ENCODE measurements around the gene NUDT16L1.

The NUDT16L1 gene

DNA sequence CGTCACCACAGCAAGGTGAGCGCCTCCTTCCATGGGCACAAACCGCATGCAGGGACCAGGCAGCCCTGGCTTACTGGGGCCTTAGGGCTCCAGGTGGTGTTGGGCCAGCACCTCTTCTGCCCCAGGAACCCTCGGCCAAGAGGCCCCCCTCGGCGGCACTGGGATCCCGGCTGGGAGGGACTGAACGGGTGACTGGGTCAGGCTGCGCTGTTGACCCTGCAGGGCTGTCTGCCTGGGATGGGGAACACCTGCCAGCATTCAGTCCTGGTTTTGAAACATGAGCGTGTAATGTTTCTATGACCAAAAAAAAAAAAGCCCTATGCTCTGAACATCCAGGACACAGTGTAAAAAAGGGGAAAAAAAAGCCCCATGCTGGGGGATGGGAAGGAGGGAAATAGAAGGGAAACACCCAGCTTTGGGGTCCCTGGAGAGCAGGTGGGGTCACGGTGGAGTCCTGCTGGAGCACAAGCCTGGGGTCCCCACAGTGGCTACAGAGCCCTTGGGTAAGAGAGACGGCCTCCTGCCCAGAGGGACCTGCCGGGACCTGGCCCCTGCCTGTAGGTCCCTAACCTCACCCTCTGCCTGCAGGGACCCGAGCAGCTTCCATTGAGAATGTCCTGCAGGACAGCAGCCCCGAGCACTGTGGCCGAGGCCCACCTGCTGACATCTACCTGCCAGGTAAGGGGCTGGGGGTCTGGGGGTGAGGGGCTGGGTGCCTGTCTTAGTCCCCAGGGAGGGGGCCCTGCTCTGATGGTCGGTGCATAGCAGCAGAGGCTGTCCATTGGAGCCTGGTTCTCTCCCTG, 9.9 kb upstream of the NUDT16L1 start:
- no peak for DNase-seq (ENCODE audit: low spot score)

DNA sequence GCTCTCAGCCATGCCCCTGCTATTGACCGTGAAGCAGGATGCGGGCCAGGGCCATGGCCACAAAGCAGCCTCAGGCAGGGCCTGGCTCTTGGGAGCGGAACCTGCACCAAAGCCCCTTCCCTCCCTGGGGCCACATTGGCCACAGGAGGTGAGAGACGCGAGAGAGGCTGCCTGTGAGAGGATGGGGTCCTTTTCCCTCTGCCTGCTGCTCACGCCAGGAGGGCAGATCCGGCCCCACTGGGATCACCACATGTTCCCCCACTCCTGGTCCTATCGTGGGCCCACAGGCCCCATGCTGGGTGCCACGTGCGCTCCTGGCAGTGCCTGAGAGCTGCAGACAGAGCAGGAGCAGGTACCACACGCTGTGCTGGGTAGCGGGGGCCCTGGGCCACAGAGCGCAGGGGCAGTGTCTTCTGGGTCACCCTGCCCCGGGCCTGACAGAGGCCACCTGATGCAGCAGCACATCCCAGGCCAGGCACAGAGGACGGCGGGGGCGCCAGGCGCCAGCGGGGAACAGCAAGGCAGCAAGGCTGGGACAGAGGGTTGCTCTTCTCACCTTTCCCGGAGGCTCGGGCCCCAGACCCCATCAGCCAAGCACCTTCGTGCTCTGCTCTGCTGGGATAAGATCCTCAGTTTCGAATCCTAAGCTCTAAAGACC, 9.2 kb upstream of the NUDT16L1 start:
- DNase-seq (ENCODE audit: low spot score): no peak

DNA sequence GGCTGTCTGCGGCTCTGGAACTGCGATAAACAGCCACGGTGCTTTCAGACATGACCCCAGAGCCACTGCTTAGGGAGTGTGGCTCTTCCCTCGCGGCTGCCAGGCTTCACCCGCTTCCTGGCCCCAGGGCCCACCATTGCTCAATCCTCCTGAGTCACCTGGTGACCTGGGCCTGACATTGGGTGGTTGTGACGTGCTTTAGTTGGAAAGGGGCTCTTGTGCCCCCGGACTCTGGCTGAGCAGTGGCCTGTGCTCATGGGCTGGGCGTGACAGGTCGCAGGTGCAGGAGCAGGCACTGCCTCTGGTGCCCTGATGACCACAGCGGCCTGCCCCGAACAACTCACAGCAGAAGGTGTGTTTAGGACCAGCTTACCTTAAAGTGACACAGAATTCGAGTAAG, 8.6 kb upstream of the NUDT16L1 start:
- DNase-seq (ENCODE audit: low spot score): no peak

DNA sequence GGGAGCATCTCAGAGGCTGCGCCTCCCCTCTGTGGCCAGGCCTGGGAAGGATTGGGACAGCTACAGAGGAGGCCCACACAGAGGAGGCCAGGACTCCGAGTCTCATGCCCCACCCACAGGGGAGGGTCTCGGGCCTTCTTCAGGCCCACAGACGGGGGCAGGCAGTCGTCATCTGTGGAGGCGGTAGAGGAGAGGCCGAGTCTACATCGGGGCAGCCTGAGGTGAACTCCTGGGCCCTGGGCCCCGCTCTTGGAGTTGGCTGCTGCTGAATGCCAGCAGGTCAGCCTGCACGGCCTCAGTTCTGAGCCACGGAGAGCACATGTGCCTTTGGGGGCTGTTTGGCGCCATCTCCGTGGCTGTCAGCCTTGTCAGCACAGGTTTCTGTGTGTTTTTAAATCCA, 8.1 kb upstream of the NUDT16L1 start:
- DNase-seq (ENCODE audit: low spot score): no peak

DNA sequence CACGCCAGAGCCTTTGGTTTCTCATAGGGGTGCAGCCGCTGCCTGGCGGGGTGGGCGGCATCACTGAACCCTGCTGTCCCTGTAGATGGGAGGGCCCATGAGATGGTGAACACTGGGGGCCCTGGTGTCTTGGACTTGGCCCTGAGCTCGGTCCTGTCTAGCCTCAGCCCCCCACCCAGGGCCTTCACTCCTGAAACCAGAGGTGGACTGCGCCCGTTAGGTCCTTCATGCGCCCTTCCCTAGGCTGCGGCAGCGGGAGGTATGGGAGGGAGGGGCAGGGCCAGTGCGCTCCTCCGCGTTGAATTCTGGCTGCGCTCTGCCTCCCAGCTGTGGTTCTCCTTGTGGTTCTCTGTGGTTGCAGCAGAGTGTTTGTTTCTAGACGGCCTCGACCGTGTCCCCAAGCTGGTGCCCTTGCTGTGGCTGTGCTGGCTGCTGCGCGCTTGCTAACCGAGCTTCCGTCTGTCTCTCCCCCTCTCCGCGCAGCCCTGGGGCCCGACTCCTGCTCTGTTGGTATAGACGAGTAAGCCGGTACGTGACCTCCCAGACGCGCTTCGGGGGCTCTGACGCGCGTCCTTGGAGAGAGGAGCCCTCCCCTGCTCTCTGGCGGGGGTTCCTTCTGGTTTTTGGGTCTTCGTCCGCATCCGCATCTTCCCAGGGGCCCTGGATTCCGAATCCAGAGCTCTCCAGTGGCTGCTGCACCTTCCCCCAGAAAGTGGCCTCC, 7.4 kb upstream of the NUDT16L1 start:
- no peak for DNase-seq (ENCODE audit: low spot score)

DNA sequence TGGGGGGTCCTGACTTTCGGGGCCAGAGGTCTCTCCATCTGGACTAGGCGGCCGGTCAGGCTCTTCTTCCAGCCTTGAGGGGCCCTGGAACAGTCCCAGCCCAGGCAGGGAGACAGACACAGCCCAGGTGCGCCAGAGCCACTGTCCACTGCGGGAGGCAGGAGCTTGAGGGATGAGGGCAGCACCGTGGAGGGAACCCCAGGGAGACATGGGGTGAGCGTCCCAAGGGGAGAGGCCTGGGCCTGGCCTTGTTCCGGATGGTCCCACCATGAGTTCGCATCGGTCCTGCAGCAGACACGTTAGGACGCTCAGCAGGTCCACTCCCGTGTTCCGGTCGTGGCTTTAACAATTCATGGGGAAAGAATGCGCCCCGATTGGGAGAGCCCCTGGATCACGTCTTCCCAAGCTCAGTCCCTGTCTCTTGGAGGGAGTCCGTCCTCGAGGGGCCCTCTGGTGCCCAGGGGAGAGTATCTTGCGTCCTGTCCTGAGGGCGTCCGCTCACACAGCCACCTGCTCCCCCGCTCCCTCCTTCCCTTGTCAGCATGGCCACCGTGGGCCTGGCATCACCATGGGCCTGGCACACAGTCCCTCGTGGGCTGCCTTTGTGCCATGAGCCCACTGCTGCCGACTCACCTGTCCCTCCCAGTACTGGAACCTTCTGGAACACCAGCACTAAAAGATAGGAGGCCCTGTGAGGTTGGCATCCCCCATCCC, 6.7 kb upstream of the NUDT16L1 start:
- DNase-seq (ENCODE audit: low spot score): no peak

DNA sequence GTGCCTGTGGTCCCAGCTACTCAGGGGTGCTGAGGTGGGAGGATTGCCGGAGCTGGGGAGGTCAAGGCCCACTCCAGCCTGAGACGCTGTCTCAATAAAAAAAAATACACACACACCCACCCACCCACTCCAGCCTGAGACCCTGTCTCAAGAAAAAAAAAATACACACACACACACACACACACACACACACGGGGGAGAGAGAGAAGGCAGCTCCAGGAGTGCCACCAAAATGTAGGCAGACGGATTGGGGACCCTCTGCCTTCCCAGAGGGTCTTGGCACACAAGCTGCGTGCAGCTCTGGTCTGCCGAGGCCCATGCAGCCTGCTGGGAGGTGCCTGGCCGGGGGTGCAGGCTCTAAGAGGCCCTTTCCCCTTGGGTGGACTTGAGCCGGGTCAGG, 5.9 kb upstream of the NUDT16L1 start:
- DNase-seq (ENCODE audit: low spot score): no peak

DNA sequence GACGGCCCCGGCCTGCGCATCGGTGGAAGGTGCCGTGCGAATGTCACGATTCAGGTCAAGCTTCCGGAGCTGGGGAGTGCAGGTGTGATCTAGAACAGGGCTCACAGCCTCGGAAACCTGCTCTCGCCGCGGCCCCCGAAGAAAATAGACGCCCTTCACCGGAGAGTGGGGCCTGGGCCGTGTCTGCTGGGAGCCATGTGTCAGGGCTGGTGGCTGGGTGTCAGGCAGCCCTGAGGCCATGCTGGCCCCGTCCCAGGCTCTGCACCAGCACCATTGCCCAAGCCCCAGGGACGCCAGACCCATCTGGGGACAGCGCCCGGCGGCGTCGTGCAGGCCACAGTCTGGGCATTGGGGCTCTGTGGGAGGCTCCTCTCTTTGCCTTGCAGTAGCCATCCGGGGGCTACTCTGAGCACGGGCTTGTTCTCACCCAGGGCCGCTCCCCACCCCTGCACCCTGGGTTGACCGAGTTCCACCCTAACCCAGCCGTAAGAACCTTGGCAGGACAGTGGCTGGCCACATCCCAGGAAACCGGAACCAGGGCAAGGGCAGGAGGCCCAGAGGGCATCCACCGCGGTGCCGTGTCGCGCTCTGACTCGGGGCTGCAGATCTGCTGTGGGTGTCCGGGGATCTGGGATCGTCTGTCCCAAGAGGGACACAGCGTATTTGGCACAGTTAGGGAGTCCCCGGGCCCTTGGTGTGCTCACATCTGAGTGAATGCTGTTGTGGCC, 5.3 kb upstream of the NUDT16L1 start:
- no peak for DNase-seq (ENCODE audit: low spot score)

DNA sequence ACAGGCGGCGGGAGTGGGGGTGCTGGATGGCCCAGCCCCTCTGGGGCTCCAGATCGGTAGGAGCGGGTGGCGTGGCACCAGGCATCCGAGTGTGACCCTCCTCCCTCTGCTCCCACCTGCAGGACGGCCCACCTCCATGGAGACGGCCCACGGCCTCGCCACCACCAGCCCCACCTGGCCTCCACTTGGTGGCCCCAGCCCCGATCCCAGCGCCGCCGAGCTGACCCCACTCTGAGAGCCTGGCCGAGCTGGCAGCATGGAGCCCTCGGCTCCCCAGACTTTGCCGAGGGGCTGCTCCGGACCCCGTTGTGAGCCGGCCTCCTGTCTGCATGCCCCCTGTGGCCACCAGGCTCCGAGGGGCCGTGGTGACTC, 4.7 kb upstream of the NUDT16L1 start:
- DNase-seq (ENCODE audit: low spot score): no peak

DNA sequence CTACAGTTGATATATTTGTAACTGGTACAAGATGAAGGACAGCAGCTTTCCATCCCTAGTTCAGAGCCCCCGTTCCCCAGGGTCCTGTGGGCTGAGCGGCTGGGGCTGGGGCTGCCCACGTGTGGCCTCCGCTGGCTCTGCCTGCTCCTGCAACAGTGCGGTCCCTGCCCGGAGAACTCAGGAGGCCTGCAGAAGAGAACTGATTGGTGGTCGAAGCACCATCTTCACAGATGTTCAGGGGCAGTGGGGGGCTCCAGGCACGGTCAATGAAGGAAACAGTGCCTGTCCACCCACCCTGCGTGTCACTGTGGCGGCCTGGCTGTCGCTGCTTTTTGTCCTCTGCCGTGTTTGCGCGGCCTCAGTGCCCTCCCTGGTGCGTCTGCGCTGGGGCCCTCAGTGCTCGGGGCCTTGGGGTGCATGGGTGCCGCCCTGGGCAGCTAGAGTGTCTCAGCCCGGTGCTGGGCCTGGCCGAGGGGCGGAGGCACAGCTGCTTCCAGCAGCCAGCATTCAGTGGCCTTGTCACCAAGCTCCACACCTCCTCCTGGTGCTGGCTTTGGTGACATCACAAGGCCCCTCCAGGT, 4.2 kb upstream of the NUDT16L1 start:
- DNase-seq (ENCODE audit: low spot score): no peak

DNA sequence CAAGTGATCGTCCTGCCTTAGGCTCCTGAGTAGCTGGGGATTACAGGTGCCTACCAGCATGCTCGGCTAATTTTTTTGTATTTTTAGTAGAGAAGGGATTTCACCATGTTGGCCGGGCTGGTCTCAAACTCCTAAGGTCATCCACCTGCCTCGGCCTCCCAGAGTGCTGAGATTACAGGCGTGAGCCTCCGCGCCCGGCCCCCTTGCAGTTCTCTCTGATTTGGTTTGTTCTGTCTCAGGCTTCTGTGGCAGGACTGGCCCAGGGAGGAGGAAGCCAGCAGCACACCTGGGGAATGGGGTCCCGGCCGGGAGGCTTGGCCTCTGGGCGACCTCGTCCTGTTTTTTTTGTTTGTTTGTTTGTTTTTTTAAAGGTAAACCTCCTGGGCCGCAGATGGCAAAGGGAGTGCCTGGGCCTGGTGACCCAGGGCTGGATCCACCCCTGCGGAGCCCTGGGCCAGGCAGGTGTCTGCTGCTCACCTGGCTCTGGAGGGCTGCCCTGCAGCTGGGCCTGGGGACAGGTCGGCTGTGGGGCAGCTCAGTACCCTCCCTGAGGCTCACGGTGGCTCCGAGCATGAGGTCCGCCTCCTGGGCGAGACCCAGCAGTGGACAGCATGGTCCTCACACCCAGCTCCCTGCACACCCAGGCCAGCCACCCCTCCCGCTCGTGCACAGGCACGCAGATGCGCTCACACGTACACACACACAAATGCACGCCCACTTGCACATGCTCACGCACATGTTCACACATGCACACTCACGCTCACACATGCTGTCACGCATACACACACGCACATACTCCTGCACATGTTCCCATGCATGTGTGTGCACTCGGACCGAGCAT, 3.3 kb upstream of the NUDT16L1 start:
- DNase-seq (ENCODE audit: low spot score): no peak

DNA sequence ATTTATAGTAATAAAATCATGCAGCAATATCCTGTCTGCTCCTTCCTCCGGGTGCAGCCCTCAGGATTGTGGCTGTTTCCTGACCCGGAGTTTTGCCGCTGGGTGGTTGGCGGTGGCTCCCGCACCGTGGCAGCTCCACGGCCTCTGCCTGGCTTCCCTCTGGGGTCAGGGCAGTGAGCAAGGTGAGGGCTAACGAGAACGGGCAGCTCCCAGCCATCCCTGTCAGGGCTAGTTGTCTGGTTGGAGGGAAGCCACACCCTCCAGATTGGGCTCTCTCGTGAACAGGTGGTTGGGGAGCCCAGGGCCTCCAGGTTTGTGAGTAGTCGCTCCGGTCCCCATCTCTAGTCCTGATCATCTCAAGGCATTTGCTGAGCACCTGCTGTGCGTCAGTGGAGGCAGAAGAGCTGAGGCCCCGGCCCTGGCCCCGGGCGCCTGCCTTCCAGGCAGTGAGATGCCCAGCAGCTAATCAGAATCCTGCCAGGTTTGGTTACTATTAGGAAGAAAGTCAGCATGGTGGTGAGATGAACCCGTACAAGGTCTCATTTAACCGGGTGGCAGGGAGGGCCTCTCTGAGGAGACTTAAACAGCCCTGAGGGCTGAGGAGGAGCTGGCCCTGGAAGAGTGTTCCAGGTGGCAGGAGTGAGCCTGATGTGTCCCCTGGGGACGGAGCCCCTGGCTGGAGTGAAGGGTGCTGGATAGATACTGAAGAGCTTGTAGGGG, 2.3 kb upstream of the NUDT16L1 start:
- DNase-seq (ENCODE audit: low spot score): no peak

DNA sequence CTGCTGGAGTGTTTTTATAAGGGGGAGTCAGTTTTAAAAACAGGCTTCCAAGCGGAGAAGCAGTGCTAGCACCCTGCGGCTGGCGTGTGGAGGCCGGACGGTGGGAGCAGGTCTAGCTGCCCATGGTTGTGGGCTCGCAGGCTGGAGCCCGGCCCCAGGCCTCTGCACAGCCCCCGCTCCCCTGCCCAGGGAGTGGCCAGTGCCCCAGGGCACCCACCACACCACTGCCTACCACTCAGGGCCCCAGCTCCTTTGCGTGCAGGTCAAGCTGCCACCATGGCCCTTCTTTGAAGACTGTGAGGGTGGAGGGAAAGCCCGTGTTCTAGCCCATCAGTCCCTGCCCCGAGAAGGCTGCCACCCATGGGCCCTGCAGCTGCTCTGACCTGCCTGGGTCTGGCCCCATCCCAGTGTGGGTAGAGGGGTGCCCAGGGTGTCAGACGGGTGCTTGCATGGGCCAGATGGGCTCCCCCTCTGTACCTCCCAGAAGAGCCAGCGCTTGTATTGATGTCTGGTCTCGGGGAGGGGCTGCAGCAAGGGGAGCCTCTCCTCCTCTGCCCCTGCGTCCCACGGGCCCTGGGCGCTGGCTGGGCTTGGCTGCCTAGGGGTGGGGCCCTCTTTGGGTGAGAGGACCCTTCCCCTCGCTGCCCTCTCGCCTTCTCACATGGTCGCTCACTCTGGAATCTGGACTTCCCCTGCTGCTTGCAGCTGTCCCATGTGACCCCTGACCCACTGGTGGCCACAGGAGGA, 1.5 kb upstream of the NUDT16L1 start:
- DNase-seq (ENCODE audit: low spot score): no peak

DNA sequence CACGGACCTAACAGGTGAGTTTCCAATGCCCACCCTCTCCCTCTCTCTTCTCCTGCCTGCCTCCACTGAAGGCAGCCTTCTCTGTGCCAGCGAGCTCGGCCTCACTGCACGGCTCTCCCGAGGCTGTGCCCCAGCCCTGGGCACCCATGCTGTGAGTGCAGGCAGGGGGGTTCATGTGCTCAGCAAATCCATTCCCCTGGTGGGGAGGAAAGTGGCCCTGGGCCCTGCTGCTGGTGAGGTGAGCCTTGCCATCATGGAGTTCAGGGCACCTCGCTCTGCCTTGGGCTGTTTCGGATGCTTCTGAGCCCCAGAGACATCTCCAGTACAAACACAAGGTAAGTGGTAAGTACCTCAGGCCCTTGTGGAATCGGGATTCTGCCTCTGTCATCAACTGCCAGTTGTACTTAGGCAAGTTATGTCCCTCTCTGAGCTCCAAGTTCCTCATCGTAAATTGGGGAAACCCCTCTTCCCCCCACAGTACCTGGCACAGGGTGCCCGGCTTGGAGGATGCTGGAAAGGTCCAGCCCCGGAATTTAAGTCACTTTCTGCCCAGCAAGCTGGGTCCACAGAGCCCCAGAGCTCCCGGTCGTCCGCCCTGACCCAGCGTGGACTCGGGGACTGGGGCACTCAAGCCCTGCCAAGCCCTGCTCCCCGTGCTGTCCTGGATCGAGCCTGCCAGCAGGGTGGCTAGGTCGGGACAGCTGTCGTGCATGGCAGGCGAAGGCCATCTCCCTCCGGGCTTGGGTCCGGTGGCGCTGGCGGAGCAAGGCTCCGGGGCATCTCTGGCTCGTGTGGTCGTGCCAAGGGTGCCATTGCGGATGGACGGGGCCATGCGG, 684 bp upstream of the NUDT16L1 start:
- DNase-seq (ENCODE audit: low spot score): no peak

DNA sequence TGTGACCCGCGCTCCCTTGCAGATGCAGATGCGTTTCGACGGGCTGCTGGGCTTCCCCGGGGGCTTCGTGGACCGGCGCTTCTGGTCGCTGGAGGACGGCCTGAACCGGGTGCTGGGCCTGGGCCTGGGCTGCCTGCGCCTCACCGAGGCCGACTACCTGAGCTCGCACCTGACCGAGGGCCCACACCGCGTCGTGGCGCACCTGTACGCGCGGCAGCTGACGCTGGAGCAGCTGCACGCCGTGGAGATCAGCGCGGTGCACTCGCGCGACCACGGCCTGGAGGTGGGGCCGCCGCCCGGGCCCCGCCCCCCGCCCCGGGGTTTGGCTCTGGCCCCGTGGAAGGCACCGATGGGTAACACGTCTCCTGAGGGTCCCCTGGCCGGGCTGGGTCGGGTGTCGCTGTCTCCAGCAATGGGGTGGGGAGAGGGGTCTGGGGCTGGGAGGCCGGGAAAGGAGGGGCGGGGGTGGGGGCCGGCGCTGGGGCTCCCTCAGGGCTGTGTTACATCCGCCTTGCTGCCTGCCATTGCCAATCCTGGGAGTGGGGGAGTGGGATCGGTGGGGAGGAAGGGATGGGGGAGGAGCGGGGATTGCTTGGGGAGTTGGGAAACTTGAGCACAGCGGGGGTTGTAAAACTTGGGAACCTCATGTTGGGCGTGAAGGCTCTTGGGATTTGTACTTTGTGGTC, 737 bp downstream of the NUDT16L1 start:
- DNase-seq (ENCODE audit: low spot score): no peak

DNA sequence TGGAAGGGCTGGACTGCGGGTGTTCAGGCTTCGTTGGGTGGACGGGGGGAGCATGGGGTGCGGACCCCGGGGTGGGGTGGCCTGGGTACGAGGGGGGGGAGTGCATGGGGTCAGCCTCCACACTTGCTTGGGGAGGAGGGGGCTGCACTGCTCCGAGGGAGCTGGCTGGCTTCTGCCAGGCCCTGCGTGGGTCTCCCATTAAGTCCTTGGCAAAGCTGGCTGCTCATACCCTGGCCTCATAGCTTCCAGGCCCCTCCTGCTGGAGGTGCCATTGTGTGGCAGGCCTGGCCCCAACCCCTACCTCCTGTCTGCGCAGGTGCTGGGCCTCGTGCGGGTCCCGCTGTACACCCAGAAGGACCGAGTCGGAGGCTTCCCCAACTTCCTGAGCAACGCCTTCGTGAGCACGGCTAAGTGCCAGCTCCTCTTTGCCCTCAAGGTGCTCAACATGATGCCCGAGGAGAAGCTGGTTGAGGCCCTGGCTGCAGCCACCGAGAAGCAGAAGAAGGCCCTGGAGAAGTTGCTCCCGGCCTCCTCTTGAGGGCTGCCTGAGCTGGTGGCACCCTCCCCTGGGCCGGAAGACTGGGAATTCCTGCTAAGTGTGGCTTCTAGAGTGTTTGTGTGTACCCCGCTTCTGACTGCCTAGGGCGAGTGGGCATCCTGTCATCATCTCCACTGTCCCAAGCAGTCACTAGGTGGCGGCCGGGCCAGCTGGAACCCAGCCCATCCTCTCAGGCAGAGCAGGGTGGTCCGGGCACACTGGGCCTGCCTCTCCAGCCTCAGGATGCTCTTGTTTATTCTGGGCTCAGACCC, 1.5 kb downstream of the NUDT16L1 start:
- no peak for DNase-seq (ENCODE audit: low spot score)

All from putamen (tissue), 1 donor.